ENCODE measurements around the gene LIPN. TPM values are rescaled to one million over a fixed set of nuclear protein-coding genes. Genes with fewer than 3 reads are reported as not detected.

Gene LIPN
- total and polyA plus RNA-seq, 5 donors from 2014 or later = 0.39 to 0.67 (median 0.48) TPM

- Mint-ChIP-seq H3K27ac (no peak overlapping the region), H3K9me3 (no peaks in the 10 kb centered on the region), H3K36me3 (no peaks in the 10 kb centered on the region), H3K4me3 (no peak overlapping the region), H3K27me3 (peaks cover 10% of the 10 kb centered on the region), H3K4me1 (peaks cover 0 to 4% (median 0%) of the 10 kb centered on the region in 4 donors)
- ATAC-seq (ENCODE audit: low read depth in 2 of 2) (no peak), DNase-seq (no peak)
- H3K9me3 ChIP-seq (ENCODE audit: control insufficient read depth in 2 of 2, low read length in 2 of 2) = no peaks in the 10 kb centered on the region
- no peaks in the 10 kb centered on the region for H3K27me3 ChIP-seq (ENCODE audit: control insufficient read depth, insufficient read depth, low read length)
- no peaks in the 10 kb centered on the region for H3K4me1 ChIP-seq (ENCODE audit: control insufficient read depth, insufficient read depth, low read length, poor library complexity, severe bottlenecking)
- no peak overlapping the region for H3K27ac ChIP-seq (ENCODE audit: insufficient read depth, low read length, poor library complexity, severe bottlenecking)
- no peak overlapping the region for H3K4me3 ChIP-seq (ENCODE audit: low read depth, low read length)
- no peaks in the 10 kb centered on the region for H3K36me3 ChIP-seq (ENCODE audit: control insufficient read depth, insufficient read depth, low read length)
These were observed 40.6 kb downstream of the LIPN start for GRCh38 chr10:88800152-88801125.

DNA sequence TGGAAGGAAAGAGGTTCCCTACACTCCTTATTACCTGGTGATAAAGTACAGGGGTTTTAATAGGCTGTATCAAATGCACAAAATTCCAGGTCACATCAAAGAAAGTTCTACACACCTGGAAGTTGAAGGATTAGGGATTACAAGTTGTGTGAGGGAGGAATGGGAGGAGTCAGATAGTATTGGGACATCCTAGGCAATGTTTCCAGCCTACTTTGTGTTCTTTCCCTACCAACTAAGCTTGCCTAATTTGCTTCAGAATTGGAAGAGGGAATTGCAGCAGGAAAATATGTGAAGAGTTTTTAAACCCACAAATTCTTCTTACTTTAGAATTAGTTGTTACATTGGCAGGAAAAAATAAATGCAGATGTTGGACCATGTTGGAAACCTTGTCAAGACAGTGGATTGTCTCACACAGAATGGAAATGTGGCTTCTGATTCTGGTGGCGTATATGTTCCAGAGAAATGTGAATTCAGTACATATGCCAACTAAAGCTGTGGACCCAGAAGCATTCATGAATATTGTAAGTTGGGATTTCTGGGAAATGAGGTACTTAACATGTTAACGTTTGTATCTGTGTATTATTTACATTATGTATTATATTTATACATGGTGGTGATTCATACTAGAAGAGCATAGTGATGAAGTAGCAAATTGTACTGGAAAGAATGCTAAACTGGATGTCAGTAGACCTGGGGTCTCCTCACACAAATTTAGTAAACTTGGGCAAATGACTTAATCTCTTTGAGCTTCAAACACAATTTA, 42.9 kb downstream of the LIPN start, which contains the start of gene LIPM:
LIPM (plus strand) TSS at position 208 of the 763 bp plus-strand sequence; CDS start at position 375, 167 bp downstream.
- no peaks in the 10 kb centered on the region for H3K9me3 Mint-ChIP-seq
- H3K4me1 ChIP-seq (ENCODE audit: control insufficient read depth, insufficient read depth, low read length, poor library complexity, severe bottlenecking) = no peaks in the 10 kb centered on the region
- no peak for DNase-seq
- peaks cover 7% of the 10 kb centered on the region for H3K27me3 Mint-ChIP-seq
- H3K9me3 ChIP-seq (ENCODE audit: control insufficient read depth in 2 of 2, low read length in 2 of 2) = no peaks in the 10 kb centered on the region
- no peaks in the 10 kb centered on the region for H3K36me3 Mint-ChIP-seq
- no peak within 1 kb of the TSS for H3K27ac ChIP-seq (ENCODE audit: insufficient read depth, low read length, poor library complexity, severe bottlenecking)
- H3K4me1 Mint-ChIP-seq = peaks cover 0 to 4% (median 0%) of the 10 kb centered on the region in 4 donors
- H3K36me3 ChIP-seq (ENCODE audit: control insufficient read depth, insufficient read depth, low read length) = no peaks in the 10 kb centered on the region
- H3K27ac Mint-ChIP-seq = no peak within 1 kb of the TSS
- H3K4me3 ChIP-seq (ENCODE audit: low read depth, low read length) = no peak within 1 kb of the TSS
- ATAC-seq (ENCODE audit: low read depth in 2 of 2) = no peak
- H3K27me3 ChIP-seq (ENCODE audit: control insufficient read depth, insufficient read depth, low read length) = no peaks in the 10 kb centered on the region
- no peak within 1 kb of the TSS for H3K4me3 Mint-ChIP-seq

GRCh38 chr10:88803641-88804040, 43.8 kb downstream of the LIPN start:
- Mint-ChIP-seq H3K27me3 (peaks cover 7% of the 10 kb centered on the region), H3K27ac (no peak overlapping the region), H3K36me3 (no peaks in the 10 kb centered on the region), H3K4me1 (peaks cover 0 to 4% (median 0%) of the 10 kb centered on the region in 4 donors), H3K4me3 (no peak overlapping the region), H3K9me3 (no peaks in the 10 kb centered on the region)
- no peaks in the 10 kb centered on the region for H3K36me3 ChIP-seq (ENCODE audit: control insufficient read depth, insufficient read depth, low read length)
- no peaks in the 10 kb centered on the region for H3K27me3 ChIP-seq (ENCODE audit: control insufficient read depth, insufficient read depth, low read length)
- no peaks in the 10 kb centered on the region for H3K9me3 ChIP-seq (ENCODE audit: control insufficient read depth in 2 of 2, low read length in 2 of 2)
- DNase-seq (no peak), ATAC-seq (ENCODE audit: low read depth in 2 of 2) (no peak)
- no peak overlapping the region for H3K27ac ChIP-seq (ENCODE audit: insufficient read depth, low read length, poor library complexity, severe bottlenecking)
- no peaks in the 10 kb centered on the region for H3K4me1 ChIP-seq (ENCODE audit: control insufficient read depth, insufficient read depth, low read length, poor library complexity, severe bottlenecking)
- H3K4me3 ChIP-seq (ENCODE audit: low read depth, low read length) = no peak overlapping the region

DNA sequence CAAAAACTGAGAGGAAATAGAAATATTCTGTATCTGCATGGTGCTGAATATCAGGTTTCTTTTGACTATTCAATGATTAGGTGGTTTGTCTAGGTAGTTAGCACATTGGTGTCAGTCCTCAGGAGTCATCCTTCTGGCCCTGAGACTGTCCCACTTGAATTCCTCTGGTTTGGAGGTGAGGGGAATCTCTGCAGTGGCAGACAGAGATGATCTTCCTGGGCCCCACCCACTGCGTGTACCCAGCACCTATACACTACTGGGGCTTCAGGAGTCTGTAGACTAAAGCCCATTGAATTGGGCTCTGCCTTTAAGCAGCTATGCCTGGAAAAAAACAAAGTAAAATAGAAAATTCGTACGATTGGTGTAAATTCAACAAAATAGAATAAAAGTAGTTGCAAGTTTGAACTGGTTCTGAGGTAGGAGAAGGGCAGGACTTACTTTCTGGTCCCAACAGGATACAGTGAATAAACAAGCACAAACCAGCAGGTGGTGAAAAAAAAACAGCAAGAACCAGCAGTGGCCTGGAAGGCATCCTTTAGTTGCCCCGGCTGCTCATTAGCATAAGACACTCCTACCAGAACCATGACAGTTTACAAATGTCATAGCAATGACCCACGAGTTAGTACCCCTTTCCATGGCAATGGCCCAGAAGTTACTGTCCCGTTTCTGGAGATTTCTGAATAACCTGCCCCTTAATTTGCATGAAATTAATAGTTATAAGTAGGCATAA, 44.4 kb downstream of the LIPN start:
- Mint-ChIP-seq H3K27me3 (peaks cover 7% of the 10 kb centered on the region), H3K4me3 (no peak overlapping the region), H3K9me3 (no peaks in the 10 kb centered on the region), H3K27ac (no peak overlapping the region), H3K4me1 (peaks cover 0 to 4% (median 0%) of the 10 kb centered on the region in 4 donors), H3K36me3 (no peaks in the 10 kb centered on the region)
- no peak overlapping the region for H3K27ac ChIP-seq (ENCODE audit: insufficient read depth, low read length, poor library complexity, severe bottlenecking)
- H3K4me3 ChIP-seq (ENCODE audit: low read depth, low read length) = no peak overlapping the region
- H3K27me3 ChIP-seq (ENCODE audit: control insufficient read depth, insufficient read depth, low read length) = no peaks in the 10 kb centered on the region
- no peaks in the 10 kb centered on the region for H3K36me3 ChIP-seq (ENCODE audit: control insufficient read depth, insufficient read depth, low read length)
- no peak for ATAC-seq (ENCODE audit: low read depth in 2 of 2)
- H3K9me3 ChIP-seq (ENCODE audit: control insufficient read depth in 2 of 2, low read length in 2 of 2) = no peaks in the 10 kb centered on the region
- H3K4me1 ChIP-seq (ENCODE audit: control insufficient read depth, insufficient read depth, low read length, poor library complexity, severe bottlenecking) = no peaks in the 10 kb centered on the region
- no peak for DNase-seq

- H3K36me3 Mint-ChIP-seq = no peaks in the 10 kb centered on the region
These were observed 45.5 kb downstream of the LIPN start for GRCh38 chr10:88805361-88805760.

GRCh38 chr10:88805924-88806323, 46.1 kb downstream of the LIPN start:
- no peaks in the 10 kb centered on the region for H3K27me3 Mint-ChIP-seq
- H3K36me3 Mint-ChIP-seq = no peaks in the 10 kb centered on the region
- DNase-seq = no peak
- H3K27me3 ChIP-seq (ENCODE audit: control insufficient read depth, insufficient read depth, low read length) = no peaks in the 10 kb centered on the region
- H3K27ac ChIP-seq (ENCODE audit: insufficient read depth, low read length, poor library complexity, severe bottlenecking) = no peak overlapping the region
- H3K27ac Mint-ChIP-seq = no peak overlapping the region
- H3K9me3 Mint-ChIP-seq = no peaks in the 10 kb centered on the region
- H3K4me1 Mint-ChIP-seq = peaks cover 0 to 8% (median 7%) of the 10 kb centered on the region in 4 donors
- H3K9me3 ChIP-seq (ENCODE audit: control insufficient read depth in 2 of 2, low read length in 2 of 2) = no peaks in the 10 kb centered on the region
- H3K4me3 ChIP-seq (ENCODE audit: low read depth, low read length) = no peak overlapping the region
- no peak for ATAC-seq (ENCODE audit: low read depth in 2 of 2)
- peaks cover 4% of the 10 kb centered on the region for H3K4me1 ChIP-seq (ENCODE audit: control insufficient read depth, insufficient read depth, low read length, poor library complexity, severe bottlenecking)
- H3K4me3 Mint-ChIP-seq = no peak overlapping the region
- H3K36me3 ChIP-seq (ENCODE audit: control insufficient read depth, insufficient read depth, low read length) = no peaks in the 10 kb centered on the region

More at GRCh38 chr10:88805361-88805760, 45.5 kb downstream of the LIPN start:
- ATAC-seq (ENCODE audit: low read depth in 2 of 2) = no peak
- H3K27me3 ChIP-seq (ENCODE audit: control insufficient read depth, insufficient read depth, low read length) = no peaks in the 10 kb centered on the region
- Mint-ChIP-seq H3K27me3 (no peaks in the 10 kb centered on the region), H3K4me1 (peaks cover 0 to 5% (median 5%) of the 10 kb centered on the region in 4 donors), H3K27ac (no peak overlapping the region), H3K4me3 (no peak overlapping the region), H3K9me3 (no peaks in the 10 kb centered on the region)
- H3K27ac ChIP-seq (ENCODE audit: insufficient read depth, low read length, poor library complexity, severe bottlenecking) = no peak overlapping the region
- peaks cover 4% of the 10 kb centered on the region for H3K4me1 ChIP-seq (ENCODE audit: control insufficient read depth, insufficient read depth, low read length, poor library complexity, severe bottlenecking)
- no peaks in the 10 kb centered on the region for H3K36me3 ChIP-seq (ENCODE audit: control insufficient read depth, insufficient read depth, low read length)
- DNase-seq = no peak
- H3K4me3 ChIP-seq (ENCODE audit: low read depth, low read length) = no peak overlapping the region
- H3K9me3 ChIP-seq (ENCODE audit: control insufficient read depth in 2 of 2, low read length in 2 of 2) = no peaks in the 10 kb centered on the region

DNA sequence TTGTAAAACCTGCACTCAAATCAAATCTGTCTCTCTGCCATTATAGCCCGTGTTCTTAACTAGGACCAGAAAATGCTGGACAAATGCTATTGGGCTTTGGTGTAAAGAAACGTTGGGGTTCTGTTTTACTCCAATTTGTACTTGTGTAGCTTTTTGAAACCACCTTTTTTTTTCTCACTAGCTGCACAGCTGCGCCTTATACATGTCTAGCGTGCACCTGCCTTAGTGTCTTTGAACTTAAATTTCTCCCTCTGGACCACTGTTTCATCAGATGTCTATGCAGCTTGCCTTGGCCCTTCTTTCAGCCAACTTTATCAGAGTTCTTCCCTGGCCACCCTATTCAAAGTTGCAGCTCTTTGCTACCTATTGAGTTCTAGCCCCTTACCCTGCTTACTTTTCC, 49.8 kb downstream of the LIPN start:
- H3K4me1 Mint-ChIP-seq = peaks cover 0 to 17% (median 10%) of the 10 kb centered on the region in 4 donors
- no peaks in the 10 kb centered on the region for H3K27me3 ChIP-seq (ENCODE audit: control insufficient read depth, insufficient read depth, low read length)
- no peak overlapping the region for H3K4me3 Mint-ChIP-seq
- no peak for DNase-seq
- ATAC-seq (ENCODE audit: low read depth in 2 of 2) = no peak
- no peak overlapping the region for H3K27ac Mint-ChIP-seq
- H3K36me3 Mint-ChIP-seq = no peaks in the 10 kb centered on the region
- H3K36me3 ChIP-seq (ENCODE audit: control insufficient read depth, insufficient read depth, low read length) = no peaks in the 10 kb centered on the region
- H3K27ac ChIP-seq (ENCODE audit: insufficient read depth, low read length, poor library complexity, severe bottlenecking) = no peak overlapping the region
- H3K9me3 Mint-ChIP-seq = no peaks in the 10 kb centered on the region
- H3K27me3 Mint-ChIP-seq = no peaks in the 10 kb centered on the region
- no peaks in the 10 kb centered on the region for H3K9me3 ChIP-seq (ENCODE audit: control insufficient read depth in 2 of 2, low read length in 2 of 2)
- peaks cover 4% of the 10 kb centered on the region for H3K4me1 ChIP-seq (ENCODE audit: control insufficient read depth, insufficient read depth, low read length, poor library complexity, severe bottlenecking)
- no peak overlapping the region for H3K4me3 ChIP-seq (ENCODE audit: low read depth, low read length)

All from CD4-positive, CD25-positive, alpha-beta regulatory T cell (primary cell).